Activated T-cell treated with anti-CD3 and anti-CD28 coated beads, Interleukin-2, amount 50 U/mL, for 4 hours (primary cell): ENCODE data around the gene SNX20. TPM values are rescaled to one million over a fixed set of nuclear protein-coding genes. Genes with fewer than 3 reads are reported as not detected.
A peak's percentile ranks its signal among the peaks of the same experiment; 100 is the strongest.

Experiments used
- ATAC-seq, 2 donors: fragments of 200-7000 bp; cut with Tn5 transposase; one replicate each; pipeline ENCODE4 v1.10.0; 2021
- DNase-seq: peaks from one replicate; pipeline ENCODE4 v3.0.0-alpha.2; 2020
- H3K27me3 Mint-ChIP-seq: one replicate; pipeline ENCODE4 v1.8.0; 2021; ENCODE audit warnings: low read depth, mixed read lengths
- H3K36me3 Mint-ChIP-seq: one replicate; pipeline ENCODE4 v1.8.0; 2022; ENCODE audit warnings: mixed read lengths; ENCODE audit not compliant: insufficient read depth
- H3K4me1 Mint-ChIP-seq: one replicate; pipeline ENCODE4 v1.8.0; 2021; ENCODE audit warnings: low read depth, mixed read lengths
- H3K4me3 Mint-ChIP-seq: one replicate; pipeline ENCODE4 v1.8.0; 2021; ENCODE audit warnings: mild to moderate bottlenecking, moderate library complexity, mixed read lengths
- H3K9me3 Mint-ChIP-seq: one replicate; pipeline ENCODE4 v1.8.0; 2021; ENCODE audit warnings: mixed read lengths
- total RNA-seq, 3 donors: library from RNA; stranded (reverse); gene quantifications; one replicate each; pipeline ENCODE4 v1.2.1, GENCODE V29; 2021

The SNX20 gene
- 10 to 100 TPM; 16.3 to 25.7 (median 16.6) TPM for total RNA-seq

GRCh38 chr16:50681021-50681885 lies at the start of gene SNX20:
Gene SNX20 (minus strand): TSS chr16:50681312. CDS start chr16:50677526, 3,786 bp downstream.
- Mint-ChIP-seq H3K4me1 (peaks cover 92% of the 10 kb centered on the region), H3K36me3 (peaks cover 17% of the 10 kb centered on the region), H3K27me3 (no peaks in the 10 kb centered on the region), H3K4me3 (peak within 1 kb of the TSS; percentile 89), H3K9me3 (no peaks in the 10 kb centered on the region)
- DNase-seq (peak; percentile 54), ATAC-seq (peak; percentile 58 to 60)

GRCh38 chr16:50724306-50724705 lies 43.2 kb upstream of the SNX20 start:
- Mint-ChIP-seq H3K27me3 (no peaks in the 10 kb centered on the region), H3K4me1 (peaks cover 27% of the 10 kb centered on the region), H3K36me3 (peaks cover 26% of the 10 kb centered on the region), H3K4me3 (no peak overlapping the region), H3K9me3 (peaks cover 12% of the 10 kb centered on the region)
- DNase-seq, result no peak
- no peak for ATAC-seq

- no peak for ATAC-seq
Observed at GRCh38 chr16:50722960-50723359, 41.8 kb upstream of the SNX20 start.

GRCh38 chr16:50722405-50722737 lies 41.3 kb upstream of the SNX20 start:
- Mint-ChIP-seq H3K9me3 (peaks cover 12% of the 10 kb centered on the region), H3K27me3 (no peaks in the 10 kb centered on the region), H3K4me3 (no peak overlapping the region), H3K36me3 (peaks cover 33% of the 10 kb centered on the region), H3K4me1 (peaks cover 37% of the 10 kb centered on the region)
- DNase-seq (no peak), ATAC-seq (no peak)

More at GRCh38 chr16:50722960-50723359, 41.8 kb upstream of the SNX20 start:
- Mint-ChIP-seq H3K27me3 (no peaks in the 10 kb centered on the region), H3K4me1 (peaks cover 35% of the 10 kb centered on the region), H3K4me3 (no peak overlapping the region), H3K36me3 (peaks cover 31% of the 10 kb centered on the region), H3K9me3 (peaks cover 12% of the 10 kb centered on the region)
- no peak for DNase-seq

GRCh38 chr16:50721549-50722404 lies 40.7 kb upstream of the SNX20 start:
- ATAC-seq (peak; percentile 11 to 58), DNase-seq (no peak)
- H3K4me3 Mint-ChIP-seq, result no peak overlapping the region

GRCh38 chr16:50719401-50720337 lies 38.6 kb upstream of the SNX20 start:
- ATAC-seq (peak; percentile 47 to 49), DNase-seq (no peak)
- Mint-ChIP-seq H3K27me3 (no peaks in the 10 kb centered on the region), H3K9me3 (peaks cover 12% of the 10 kb centered on the region), H3K4me3 (no peak overlapping the region), H3K36me3 (peaks cover 25% of the 10 kb centered on the region), H3K4me1 (peaks cover 39% of the 10 kb centered on the region)

More at GRCh38 chr16:50721549-50722404, 40.7 kb upstream of the SNX20 start:
- H3K9me3 Mint-ChIP-seq, result peaks cover 12% of the 10 kb centered on the region
- H3K4me1 Mint-ChIP-seq, result peaks cover 39% of the 10 kb centered on the region
- H3K36me3 Mint-ChIP-seq, result peaks cover 34% of the 10 kb centered on the region
- no peaks in the 10 kb centered on the region for H3K27me3 Mint-ChIP-seq

- Mint-ChIP-seq H3K4me3 (no peak overlapping the region), H3K36me3 (peaks cover 18% of the 10 kb centered on the region), H3K4me1 (peaks cover 39% of the 10 kb centered on the region), H3K9me3 (peaks cover 5% of the 10 kb centered on the region), H3K27me3 (no peaks in the 10 kb centered on the region)
- no peak for DNase-seq
- ATAC-seq, result no peak
Observed at GRCh38 chr16:50718761-50719400, 37.8 kb upstream of the SNX20 start.

- no peaks in the 10 kb centered on the region for H3K27me3 Mint-ChIP-seq
- H3K4me3 Mint-ChIP-seq, result no peak overlapping the region
- ATAC-seq, result no peak
- DNase-seq, result no peak
- no peaks in the 10 kb centered on the region for H3K9me3 Mint-ChIP-seq
- peaks cover 38% of the 10 kb centered on the region for H3K4me1 Mint-ChIP-seq
- peaks cover 17% of the 10 kb centered on the region for H3K36me3 Mint-ChIP-seq
Observed at GRCh38 chr16:50718061-50718760, 37.1 kb upstream of the SNX20 start.

- peaks cover 12% of the 10 kb centered on the region for H3K36me3 Mint-ChIP-seq
- H3K4me3 Mint-ChIP-seq, result no peak overlapping the region
- no peak for ATAC-seq
- H3K4me1 Mint-ChIP-seq, result peaks cover 33% of the 10 kb centered on the region
- no peak for DNase-seq
- H3K27me3 Mint-ChIP-seq, result no peaks in the 10 kb centered on the region
- no peaks in the 10 kb centered on the region for H3K9me3 Mint-ChIP-seq
Observed at GRCh38 chr16:50717494-50717893, 36.4 kb upstream of the SNX20 start.

GRCh38 chr16:50717091-50717490 lies 36.0 kb upstream of the SNX20 start:
- no peaks in the 10 kb centered on the region for H3K9me3 Mint-ChIP-seq
- no peak for DNase-seq
- peaks cover 29% of the 10 kb centered on the region for H3K4me1 Mint-ChIP-seq
- no peak for ATAC-seq
- H3K27me3 Mint-ChIP-seq, result no peaks in the 10 kb centered on the region
- peaks cover 10% of the 10 kb centered on the region for H3K36me3 Mint-ChIP-seq
- H3K4me3 Mint-ChIP-seq, result no peak overlapping the region

GRCh38 chr16:50712956-50713355 lies 31.8 kb upstream of the SNX20 start:
- Mint-ChIP-seq H3K27me3 (no peaks in the 10 kb centered on the region), H3K4me1 (peaks cover 27% of the 10 kb centered on the region), H3K9me3 (no peaks in the 10 kb centered on the region), H3K4me3 (no peak overlapping the region), H3K36me3 (peaks cover 10% of the 10 kb centered on the region)
- DNase-seq (no peak), ATAC-seq (no peak)

GRCh38 chr16:50712560-50712898 lies 31.4 kb upstream of the SNX20 start:
- no peak overlapping the region for H3K4me3 Mint-ChIP-seq
- peaks cover 9% of the 10 kb centered on the region for H3K36me3 Mint-ChIP-seq
- H3K4me1 Mint-ChIP-seq, result peaks cover 31% of the 10 kb centered on the region
- no peaks in the 10 kb centered on the region for H3K9me3 Mint-ChIP-seq
- H3K27me3 Mint-ChIP-seq, result no peaks in the 10 kb centered on the region
- DNase-seq (no peak), ATAC-seq (no peak)
